ENCODE results near the gene UBP1.

The UBP1 gene

GRCh38 chr3:33440328-33441224, at the start of gene UBP1:
Gene UBP1 (minus strand): TSS chr3:33440405. CDS start chr3:33439848, 557 bp downstream.
- TF ChIP-seq, protein P1, sequence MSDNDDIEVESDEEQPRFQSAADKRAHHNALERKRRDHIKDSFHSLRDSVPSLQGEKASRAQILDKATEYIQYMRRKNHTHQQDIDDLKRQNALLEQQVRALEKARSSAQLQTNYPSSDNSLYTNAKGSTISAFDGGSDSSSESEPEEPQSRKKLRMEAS (IDR thresholded peaks at IDR 0.05) = peak; percentile 65; the same call in 1 of the 2 replicates
- TF ChIP-seq CREB1 (IDR thresholded peaks at IDR 0.05; ENCODE audit: low read depth) (peak; percentile 81), TAF1 (IDR thresholded peaks at IDR 0.05; ENCODE audit: low read depth) (peak; percentile 30), EP300 (IDR thresholded peaks at IDR 0.05; ENCODE audit: borderline replicate concordance) (peak; percentile 29; the same call in 1 of the 2 replicates), TEAD4 (IDR thresholded peaks at IDR 0.05) (peak; percentile 28; the same call in 1 of the 2 replicates), REST (IDR thresholded peaks at IDR 0.05; ENCODE audit: low read depth) (peak; percentile 6; the same call in 1 of the 2 replicates), FOXM1 (IDR thresholded peaks at IDR 0.05; ENCODE audit: borderline replicate concordance, low read depth) (peak; percentile 51; the same call in 1 of the 2 replicates), TCF12 (IDR thresholded peaks at IDR 0.05; ENCODE audit: low read depth) (0 out of 2 replicates have a peak, but pooled peaks have one; percentile 53), YY1 (IDR thresholded peaks at IDR 0.05; ENCODE audit: low read depth) (no peak), RAD21 (IDR thresholded peaks at IDR 0.05; ENCODE audit: low read depth) (no peak), EGR1 (IDR thresholded peaks at IDR 0.05) (peak; percentile 88), CEBPB (IDR thresholded peaks at IDR 0.05) (no peak), NFIC (IDR thresholded peaks at IDR 0.05) (peak; percentile 60), ZBTB7A (IDR thresholded peaks at IDR 0.05; ENCODE audit: low read depth) (no peak; the same call in 1 of the 2 replicates)
- TF ChIP-seq, protein P2, sequence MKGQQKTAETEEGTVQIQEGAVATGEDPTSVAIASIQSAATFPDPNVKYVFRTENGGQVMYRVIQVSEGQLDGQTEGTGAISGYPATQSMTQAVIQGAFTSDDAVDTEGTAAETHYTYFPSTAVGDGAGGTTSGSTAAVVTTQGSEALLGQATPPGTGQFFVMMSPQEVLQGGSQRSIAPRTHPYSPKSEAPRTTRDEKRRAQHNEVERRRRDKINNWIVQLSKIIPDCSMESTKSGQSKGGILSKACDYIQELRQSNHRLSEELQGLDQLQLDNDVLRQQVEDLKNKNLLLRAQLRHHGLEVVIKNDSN (IDR thresholded peaks at IDR 0.05) = no peak

- TF ChIP-seq FOXM1 (IDR thresholded peaks at IDR 0.05; ENCODE audit: borderline replicate concordance, low read depth) (no peak), NFIC (IDR thresholded peaks at IDR 0.05) (no peak), TAF1 (IDR thresholded peaks at IDR 0.05; ENCODE audit: low read depth) (no peak), TCF12 (IDR thresholded peaks at IDR 0.05; ENCODE audit: low read depth) (no peak), EGR1 (IDR thresholded peaks at IDR 0.05) (no peak), ZBTB7A (IDR thresholded peaks at IDR 0.05; ENCODE audit: low read depth) (no peak), REST (IDR thresholded peaks at IDR 0.05; ENCODE audit: low read depth) (no peak), YY1 (IDR thresholded peaks at IDR 0.05; ENCODE audit: low read depth) (no peak), RAD21 (IDR thresholded peaks at IDR 0.05; ENCODE audit: low read depth) (no peak), CREB1 (IDR thresholded peaks at IDR 0.05; ENCODE audit: low read depth) (no peak), EP300 (IDR thresholded peaks at IDR 0.05; ENCODE audit: borderline replicate concordance) (no peak), CEBPB (IDR thresholded peaks at IDR 0.05) (no peak), TEAD4 (IDR thresholded peaks at IDR 0.05) (no peak)
- TF ChIP-seq, protein P2 (IDR thresholded peaks at IDR 0.05) = no peak
- TF ChIP-seq, protein P1 (IDR thresholded peaks at IDR 0.05) = no peak
Observed at GRCh38 chr3:33488683-33489082, 48.5 kb upstream of the UBP1 start.

- TF ChIP-seq TEAD4 (IDR thresholded peaks at IDR 0.05) = no peak
- TF ChIP-seq, protein P2 (IDR thresholded peaks at IDR 0.05) = no peak
- TF ChIP-seq TCF12 (IDR thresholded peaks at IDR 0.05; ENCODE audit: low read depth) = no peak
- TF ChIP-seq, protein P1 (IDR thresholded peaks at IDR 0.05) = no peak
- TF ChIP-seq RAD21 (IDR thresholded peaks at IDR 0.05; ENCODE audit: low read depth) = no peak
- TF ChIP-seq CREB1 (IDR thresholded peaks at IDR 0.05; ENCODE audit: low read depth) = no peak
- TF ChIP-seq EP300 (IDR thresholded peaks at IDR 0.05; ENCODE audit: borderline replicate concordance) = no peak
- no peak for TF ChIP-seq TAF1 (IDR thresholded peaks at IDR 0.05; ENCODE audit: low read depth)
- TF ChIP-seq NFIC (IDR thresholded peaks at IDR 0.05) = no peak
- no peak for TF ChIP-seq YY1 (IDR thresholded peaks at IDR 0.05; ENCODE audit: low read depth)
- no peak for TF ChIP-seq EGR1 (IDR thresholded peaks at IDR 0.05)
- no peak for TF ChIP-seq CEBPB (IDR thresholded peaks at IDR 0.05)
- no peak for TF ChIP-seq FOXM1 (IDR thresholded peaks at IDR 0.05; ENCODE audit: borderline replicate concordance, low read depth)
- no peak for TF ChIP-seq REST (IDR thresholded peaks at IDR 0.05; ENCODE audit: low read depth)
- TF ChIP-seq ZBTB7A (IDR thresholded peaks at IDR 0.05; ENCODE audit: low read depth) = no peak
Observed at GRCh38 chr3:33488246-33488645, 48.0 kb upstream of the UBP1 start.

All from Ishikawa (cell line).